PC-3 (cell line): ENCODE measurements around the gene ZGRF1.

ENCODE experiments used
- EZH2phosphoT487 ChIP-seq: fragments of 300-600 bp; sonication (generic); IDR thresholded peaks from 2 replicates; pipeline ENCODE4 v1.6.1; 2018; ENCODE audit warnings: mild to moderate bottlenecking, antibody characterized with exemption, low read length, borderline replicate concordance
- TF ChIP-seq, protein P1 (sequence below): fragments of 300-600 bp; sonication (generic); conservative IDR thresholded peaks from 2 replicates; pipeline ENCODE4 v1.5.1; 2017; ENCODE audit warnings: antibody characterized with exemption, low read depth, mild to moderate bottlenecking, low read length

- TF ChIP-seq, protein P1, sequence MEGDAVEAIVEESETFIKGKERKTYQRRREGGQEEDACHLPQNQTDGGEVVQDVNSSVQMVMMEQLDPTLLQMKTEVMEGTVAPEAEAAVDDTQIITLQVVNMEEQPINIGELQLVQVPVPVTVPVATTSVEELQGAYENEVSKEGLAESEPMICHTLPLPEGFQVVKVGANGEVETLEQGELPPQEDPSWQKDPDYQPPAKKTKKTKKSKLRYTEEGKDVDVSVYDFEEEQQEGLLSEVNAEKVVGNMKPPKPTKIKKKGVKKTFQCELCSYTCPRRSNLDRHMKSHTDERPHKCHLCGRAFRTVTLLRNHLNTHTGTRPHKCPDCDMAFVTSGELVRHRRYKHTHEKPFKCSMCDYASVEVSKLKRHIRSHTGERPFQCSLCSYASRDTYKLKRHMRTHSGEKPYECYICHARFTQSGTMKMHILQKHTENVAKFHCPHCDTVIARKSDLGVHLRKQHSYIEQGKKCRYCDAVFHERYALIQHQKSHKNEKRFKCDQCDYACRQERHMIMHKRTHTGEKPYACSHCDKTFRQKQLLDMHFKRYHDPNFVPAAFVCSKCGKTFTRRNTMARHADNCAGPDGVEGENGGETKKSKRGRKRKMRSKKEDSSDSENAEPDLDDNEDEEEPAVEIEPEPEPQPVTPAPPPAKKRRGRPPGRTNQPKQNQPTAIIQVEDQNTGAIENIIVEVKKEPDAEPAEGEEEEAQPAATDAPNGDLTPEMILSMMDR: peak; percentile 74
- TF ChIP-seq EZH2phosphoT487: no peak
These were observed at the start of gene ZGRF1, which contains the start of gene LARP7 for GRCh38 chr4:112636688-112637551.
